Stimulated activated CD4-positive, alpha-beta T cell treated with anti-CD3 and anti-CD28 coated beads, Interleukin-15, amount 100 ng/mL, for 24 hours (primary cell): ENCODE measurements around the gene TSSK1B.
"Not testable (repeated sequence)": the region's sequence is repeated elsewhere in the genome, so short reads cannot be mapped to it uniquely, and the experiment has no call there.

Experiments used
- DNase-seq: peaks from one replicate; pipeline ENCODE4 v3.0.0-alpha.2; 2020

The TSSK1B gene

GRCh38 chr5:113434889-113435288 is at the start of gene TSSK1B:
TSS of gene TSSK1B (minus strand) at chr5:113434989. CDS start at chr5:113434839, 150 bp downstream.
- DNase-seq: no peak

DNA sequence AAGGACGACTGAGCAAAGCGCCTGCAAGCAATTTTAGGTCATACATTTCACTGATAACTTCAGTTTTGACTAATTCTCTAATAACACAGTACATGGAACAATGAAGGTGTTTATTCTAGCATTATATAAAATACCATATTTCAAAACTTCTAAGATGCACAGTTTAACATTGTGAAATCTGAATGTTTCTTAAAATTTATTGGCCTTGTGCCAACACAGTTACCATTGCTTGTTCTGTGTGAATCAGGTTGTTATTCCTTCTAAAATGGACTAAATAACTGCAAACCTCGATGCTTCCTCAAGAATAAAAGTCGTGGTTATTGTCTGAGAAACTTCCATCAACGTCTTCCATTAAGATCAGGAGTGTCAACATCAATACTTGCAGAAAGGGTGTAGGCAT is 45.5 kb upstream of the TSSK1B start:
- no peak for DNase-seq

- DNase-seq: no peak
These were observed 43.9 kb upstream of the TSSK1B start for GRCh38 chr5:113478691-113479090.

GRCh38 chr5:113474100-113474728 is 39.4 kb upstream of the TSSK1B start:
- DNase-seq: no peak

DNA sequence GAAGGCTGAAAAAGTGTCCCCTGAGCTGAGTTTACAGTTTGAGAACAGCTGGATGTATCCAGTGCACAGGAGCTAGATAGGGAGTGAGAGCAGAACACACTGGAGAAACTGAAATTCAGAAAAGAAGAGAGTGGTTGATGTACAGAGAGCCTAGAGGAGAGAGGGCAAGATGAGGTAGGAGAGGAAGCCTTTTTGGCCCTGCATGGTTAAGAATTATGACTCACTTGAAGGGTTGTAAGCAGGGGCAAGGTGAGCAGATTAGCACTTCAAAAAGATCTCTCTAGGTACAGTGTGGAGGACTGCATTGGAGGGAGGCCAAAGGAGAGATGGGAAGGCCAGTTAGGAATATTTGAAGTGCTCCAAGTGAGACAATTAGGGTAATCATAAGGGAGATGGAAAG is 28.2 kb upstream of the TSSK1B start:
- no peak for DNase-seq

GRCh38 chr5:113457106-113457505 is 22.3 kb upstream of the TSSK1B start:
- DNase-seq: not testable (repeated sequence)

- no peak for DNase-seq
These were observed 18.2 kb upstream of the TSSK1B start for GRCh38 chr5:113452941-113453340.

DNA sequence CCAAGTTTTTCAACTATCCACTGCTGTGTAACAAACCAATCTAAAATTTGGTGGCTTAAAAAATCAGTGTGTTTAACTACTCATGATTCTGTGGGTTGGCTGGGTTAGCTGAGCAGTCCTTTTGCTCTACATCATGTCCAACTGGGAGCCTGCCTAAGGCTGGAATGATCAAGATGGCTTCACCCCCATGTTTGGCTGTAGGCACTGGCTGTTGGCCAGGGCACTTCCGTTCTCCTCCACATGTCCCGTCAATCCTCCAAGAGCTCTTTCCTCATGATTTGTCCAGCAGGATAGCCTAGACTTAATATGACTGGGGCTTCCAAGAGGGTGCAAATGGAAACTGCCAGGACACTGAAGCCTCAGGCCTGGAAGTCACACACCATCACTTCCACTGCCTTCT is 17.0 kb upstream of the TSSK1B start:
- no peak for DNase-seq

- no peak for DNase-seq
These were observed 16.1 kb upstream of the TSSK1B start for GRCh38 chr5:113450929-113451328.

DNA sequence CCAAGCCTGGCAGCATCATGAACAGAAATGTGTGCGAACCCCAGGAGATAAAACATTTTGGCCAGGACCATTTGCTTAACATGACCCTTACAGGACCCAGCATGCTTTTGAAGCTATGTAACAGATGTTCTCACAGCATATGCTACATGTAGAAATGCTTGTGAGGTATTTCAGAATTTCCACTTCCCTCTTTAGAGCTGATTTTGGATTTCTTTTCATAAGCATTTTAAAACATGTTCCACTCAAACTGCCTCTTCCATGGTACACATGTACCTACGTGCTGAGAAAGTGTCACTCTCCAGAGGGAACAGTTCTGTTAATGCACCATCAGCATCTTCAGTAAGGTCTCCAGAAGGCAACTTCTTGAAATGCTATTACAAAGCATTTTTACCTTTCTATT is 15.7 kb upstream of the TSSK1B start:
- no peak for DNase-seq

GRCh38 chr5:113448252-113448651 is 13.5 kb upstream of the TSSK1B start:
- no peak for DNase-seq

GRCh38 chr5:113447498-113448050 is 12.8 kb upstream of the TSSK1B start:
- DNase-seq: no peak

GRCh38 chr5:113446358-113446927 is 11.7 kb upstream of the TSSK1B start:
- DNase-seq: no peak

DNA sequence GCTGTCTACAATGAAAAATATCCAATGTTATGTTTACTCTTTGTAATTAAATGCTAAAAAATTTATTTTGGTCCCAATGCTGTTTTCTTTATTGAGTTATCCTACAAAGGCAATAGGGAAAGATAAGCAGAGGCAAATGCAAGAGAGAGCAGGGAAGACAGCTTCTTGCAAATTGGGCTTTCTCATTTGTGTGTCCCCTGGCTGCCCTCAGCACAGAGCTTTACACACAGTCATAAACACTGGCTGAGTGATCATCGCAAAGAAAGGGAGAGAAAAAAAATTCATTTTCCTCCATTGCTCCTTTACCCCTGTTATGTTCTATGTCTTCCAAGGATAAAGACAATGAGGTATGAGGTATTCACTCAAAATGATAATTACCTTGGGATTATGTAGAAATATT is 2.3 kb upstream of the TSSK1B start:
- DNase-seq: no peak

- no peak for DNase-seq
These were observed 786 bp upstream of the TSSK1B start for GRCh38 chr5:113435575-113435974.

DNA sequence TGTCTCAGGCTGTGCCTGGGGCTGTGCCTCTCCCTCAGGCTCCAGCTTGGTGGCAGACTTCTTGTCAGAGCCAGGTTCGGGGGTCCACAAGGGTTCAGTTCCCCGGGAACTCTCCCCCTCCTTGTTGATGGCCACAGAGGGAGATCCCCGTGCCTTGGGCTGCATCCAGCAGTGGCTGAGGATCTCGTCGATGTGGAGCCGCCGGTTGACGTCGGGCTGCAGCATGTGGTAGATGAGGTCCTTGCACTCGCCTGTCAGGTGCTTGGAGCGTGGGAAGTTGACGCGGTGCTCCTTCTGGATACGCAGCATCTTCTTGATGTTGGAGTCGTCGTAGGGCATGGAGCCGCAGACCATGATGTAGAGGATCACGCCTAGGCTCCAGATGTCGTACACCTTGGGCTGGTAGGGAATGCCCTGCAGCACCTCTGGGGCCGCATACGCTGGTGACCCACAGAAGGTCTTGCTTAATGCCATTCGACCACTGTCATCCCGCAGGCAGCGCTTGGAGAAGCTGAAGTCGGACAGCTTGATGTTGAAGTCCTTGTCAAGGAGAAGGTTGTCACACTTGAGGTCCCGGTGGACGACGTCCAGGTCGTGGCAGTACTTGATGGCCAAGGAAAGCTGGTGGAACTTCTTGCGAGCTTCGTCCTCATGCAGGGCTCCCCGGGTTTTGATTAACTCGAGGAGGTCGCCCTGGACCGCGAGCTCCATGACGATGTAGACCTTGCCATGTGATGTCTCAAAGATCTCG is 752 bp downstream of the TSSK1B start:
- DNase-seq: no peak

GRCh38 chr5:113433071-113433470 is 1.7 kb downstream of the TSSK1B start:
- DNase-seq: no peak

DNA sequence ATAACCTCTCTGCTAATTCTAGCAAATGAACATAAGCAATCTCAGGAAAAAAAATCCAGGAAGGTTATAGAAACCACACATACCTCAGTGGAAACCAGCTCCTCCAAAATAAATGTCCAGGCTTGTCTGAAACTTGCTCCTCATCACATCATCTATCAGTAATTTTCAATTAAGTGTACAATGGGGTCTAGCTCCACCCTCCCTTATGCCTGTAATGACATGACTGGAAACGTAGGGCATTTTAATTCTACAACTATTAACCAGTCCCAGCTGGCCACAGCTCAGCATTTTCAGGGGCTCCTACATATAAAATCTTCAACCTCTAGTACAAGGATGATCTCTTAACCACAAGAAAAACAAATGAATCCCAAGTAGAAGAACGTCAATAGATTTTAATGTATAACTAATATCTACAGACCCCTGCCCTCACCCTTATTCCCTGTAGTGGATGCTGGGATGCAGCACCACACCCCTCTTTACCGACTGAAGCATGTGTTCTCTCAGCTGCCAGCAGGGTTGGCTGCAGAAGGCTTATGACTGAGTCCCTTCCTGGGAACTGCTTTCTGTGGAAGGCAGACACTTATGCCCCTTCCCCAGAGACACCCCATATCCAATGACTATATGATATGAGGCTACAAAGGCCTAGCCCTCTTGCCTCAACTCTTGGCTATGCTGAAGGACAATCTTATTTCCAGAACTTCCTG is 6.8 kb downstream of the TSSK1B start:
- no peak for DNase-seq

- DNase-seq: no peak
These were observed 8.9 kb downstream of the TSSK1B start for GRCh38 chr5:113425909-113426308.

DNA sequence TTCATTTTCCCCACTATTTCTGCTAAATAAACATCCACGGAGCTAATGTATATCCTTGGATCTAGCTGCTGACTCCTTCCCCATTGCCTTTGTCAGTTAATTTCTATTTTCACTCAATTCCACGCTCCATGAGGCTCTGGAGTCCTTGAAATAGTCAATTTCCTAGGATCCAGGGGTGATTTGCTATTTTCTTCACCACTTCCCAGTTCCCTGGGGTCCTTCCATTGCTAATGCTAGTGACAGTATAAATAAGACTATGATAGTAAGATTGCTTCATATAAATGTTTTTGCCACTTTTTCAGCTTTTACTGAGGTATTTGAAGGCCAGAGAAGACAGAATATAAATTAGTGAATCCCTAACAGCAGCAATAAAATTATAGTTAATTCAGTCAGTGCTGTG is 13.1 kb downstream of the TSSK1B start:
- no peak for DNase-seq

GRCh38 chr5:113405530-113405929 is 29.3 kb downstream of the TSSK1B start:
- DNase-seq: no peak

DNA sequence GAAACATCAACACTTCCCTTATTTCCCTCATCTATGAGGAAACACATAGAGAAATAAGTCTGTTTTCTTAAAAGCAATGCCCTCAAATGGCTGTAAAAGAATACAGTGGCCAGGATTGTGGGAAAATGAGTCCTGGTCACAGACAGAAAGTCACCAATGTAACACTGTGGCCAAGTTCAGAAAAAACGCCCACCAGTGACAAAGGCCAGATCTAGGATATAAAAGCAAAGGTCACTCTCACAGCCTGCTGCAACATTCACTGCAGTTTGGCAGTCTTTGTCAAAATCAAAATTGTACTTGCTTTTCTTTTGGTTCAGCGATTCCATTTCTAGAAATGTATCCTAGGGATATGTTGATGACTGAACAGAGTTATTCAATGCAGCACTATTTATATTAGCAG is 30.5 kb downstream of the TSSK1B start:
- no peak for DNase-seq

- DNase-seq: not testable (repeated sequence)
These were observed 36.8 kb downstream of the TSSK1B start for GRCh38 chr5:113397986-113398385.
